Erythroblast (primary cell): ENCODE data around the gene BSG.
A peak's percentile ranks its signal among the peaks of the same experiment; 100 is the strongest.
"Not testable (repeated sequence)": the region's sequence is repeated elsewhere in the genome, so short reads cannot be mapped to it uniquely, and the experiment has no call there.

ENCODE experiments used
- DNase-seq, 2 experiments: peaks; one replicate each; lab custom pipeline; 2025; lab: John Stamatoyannopoulos, UW
- GATA1 ChIP-seq: IDR thresholded peaks from 2 replicates; pipeline ENCODE4 v1.6.1; 2011; ENCODE audit warnings: low read depth, mild to moderate bottlenecking, control low read depth, low read length, moderate library complexity
- POLR2A ChIP-seq: IDR thresholded peaks from 2 replicates; pipeline ENCODE4 v1.6.1; 2011; ENCODE audit warnings: mild to moderate bottlenecking, low read length

Gene BSG

DNA sequence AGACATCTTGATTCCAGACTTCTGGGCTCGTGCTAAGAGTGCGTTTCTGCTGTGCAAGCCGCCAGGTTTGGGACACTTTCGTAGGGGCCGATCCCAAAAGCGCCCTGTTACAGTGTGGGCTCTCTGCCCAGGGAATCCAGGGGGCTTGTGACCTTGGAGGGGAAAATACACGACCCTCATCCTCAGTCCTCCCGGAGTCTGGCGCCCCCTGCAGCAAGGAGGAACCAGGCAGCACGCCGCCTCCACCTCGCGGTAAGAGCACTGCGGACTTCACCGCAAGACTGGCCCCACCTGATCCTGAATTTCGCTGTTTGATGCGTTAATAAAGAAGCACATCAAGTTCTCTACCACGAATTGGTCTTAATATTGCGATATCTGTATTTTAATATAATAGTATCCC, 55.8 kb downstream of the BSG start:
- DNase-seq: peak; percentile 33 to 43
- TF ChIP-seq GATA1 (no peak), POLR2A (no peak)

- not testable (repeated sequence) for DNase-seq
Observed at GRCh38 chr19:629515-629914, 57.1 kb downstream of the BSG start.

GRCh38 chr19:629961-630714, 57.7 kb downstream of the BSG start:
- TF ChIP-seq POLR2A (no peak), GATA1 (no peak)
- no peak for DNase-seq

DNA sequence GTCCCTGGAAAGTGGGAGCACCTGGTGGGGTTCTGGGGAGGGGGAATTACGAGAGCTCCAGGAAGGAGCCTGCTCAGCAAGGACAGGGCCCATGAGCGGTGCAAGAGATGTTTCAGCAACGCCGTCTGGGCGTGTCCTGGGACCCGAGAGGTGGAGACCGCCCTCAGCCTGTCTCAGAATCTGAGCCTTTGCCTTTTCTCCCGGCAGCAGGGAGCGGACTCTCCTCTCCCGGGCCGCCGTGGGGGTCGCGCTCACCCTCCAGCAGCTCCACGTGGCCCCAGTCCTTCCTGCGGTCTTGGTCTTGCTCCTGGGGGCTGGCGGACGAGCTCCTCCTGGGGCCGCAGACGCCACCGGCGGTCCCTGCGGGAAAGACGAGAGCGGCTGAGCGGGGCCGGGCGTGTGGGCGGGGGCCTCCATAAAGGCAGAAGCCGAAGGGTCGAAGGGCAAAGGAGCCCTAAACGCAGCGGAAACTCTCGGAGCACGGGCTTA, 60.2 kb downstream of the BSG start:
- DNase-seq: peak; percentile 54 to 66
- TF ChIP-seq GATA1 (no peak), POLR2A (no peak)
